HG03469 (cell line): ENCODE measurements around the gene CCPG1.

Source experiments
- ATAC-seq: cut with Tn5 transposase; IDR thresholded peaks from one replicate; pipeline ENCODE4 v1.9.1; 2021; ENCODE audit warnings: mild to moderate bottlenecking, moderate library complexity, moderate number of reproducible peaks; ENCODE audit not compliant: unreplicated experiment

Gene CCPG1

DNA sequence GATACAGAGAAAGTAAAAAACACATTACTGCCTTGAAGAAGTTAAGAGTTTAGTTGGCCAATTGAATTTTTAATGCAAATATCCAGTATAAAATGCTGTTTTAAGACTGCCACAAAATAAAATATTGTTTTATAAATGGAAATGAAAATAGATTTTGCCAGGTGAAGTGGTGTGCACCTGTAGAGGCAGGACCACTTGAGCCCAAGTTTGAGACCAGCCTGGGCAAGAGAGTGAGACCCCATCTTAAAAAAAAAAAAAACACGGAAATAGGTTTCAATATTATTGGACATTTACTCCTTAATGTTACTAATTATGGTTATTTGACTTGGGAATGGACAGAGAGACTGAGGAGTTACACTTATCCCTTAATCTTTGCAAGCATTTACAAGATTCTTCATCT, 87.2 kb downstream of the CCPG1 start:
- ATAC-seq, result no peak

GRCh38 chr15:55320238-55320550, 88.0 kb downstream of the CCPG1 start:
- no peak for ATAC-seq

GRCh38 chr15:55319537-55320237, 88.5 kb downstream of the CCPG1 start:
- peak; percentile 37 for ATAC-seq

DNA sequence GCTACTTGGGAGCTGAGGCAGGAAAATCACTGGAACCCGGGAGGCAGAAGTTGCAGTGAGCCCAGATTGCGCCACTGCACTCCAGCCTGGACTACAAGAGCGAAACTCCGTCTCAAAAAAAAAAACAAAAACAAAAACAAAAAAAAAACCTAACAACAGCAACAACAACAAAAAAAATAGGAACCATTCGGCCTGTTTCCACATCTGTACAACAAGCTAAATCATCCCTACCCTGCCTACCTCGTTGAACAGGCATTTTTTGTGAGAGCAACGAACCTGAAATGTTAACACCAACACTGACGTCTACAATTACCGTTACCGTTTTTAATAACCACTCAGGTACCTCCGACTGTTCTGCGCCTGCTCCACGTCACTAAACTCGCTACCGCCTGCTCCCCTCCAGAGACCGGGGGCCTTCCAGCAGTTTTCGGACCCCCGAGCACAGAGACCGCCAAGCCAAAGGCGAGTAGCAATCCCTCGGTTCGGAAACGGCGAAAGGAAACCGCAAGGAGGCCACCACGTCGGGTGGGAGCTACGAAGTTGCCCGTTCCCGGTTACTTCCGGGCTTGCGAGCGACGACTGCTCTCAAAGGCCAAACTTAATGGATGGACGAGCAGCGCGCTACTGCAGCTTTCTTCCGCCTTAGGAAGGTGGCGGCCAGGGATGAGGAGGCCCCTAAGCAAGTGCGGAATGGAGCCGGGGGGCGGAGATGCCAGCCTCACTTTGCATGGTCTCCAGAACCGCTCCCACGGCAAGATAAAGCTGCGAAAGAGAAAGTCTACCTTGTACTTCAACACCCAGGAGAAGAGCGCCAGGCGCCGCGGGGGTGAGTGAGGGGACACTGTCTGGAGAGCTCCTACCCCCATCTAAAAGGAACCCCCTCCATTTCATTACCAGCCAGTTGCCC, 89.3 kb downstream of the CCPG1 start, which contains the start of the genes PIGB and PIGBOS1:
PIGB (plus strand) TSS at position 635 of the 907 bp plus-strand sequence; CDS start at position 664, 29 bp downstream.
PIGBOS1 (minus strand) TSS at position 536 of the 907 bp plus-strand sequence. CDS start 1,331 bp downstream, outside the sequence.
- ATAC-seq, result peak; percentile 82
